Measurements from ENCODE around the gene NUBP2.
A peak's percentile ranks its signal among the peaks of the same experiment; 100 is the strongest.

NUBP2 gene

GRCh38 chr16:1812732-1813163, 30.0 kb downstream of the NUBP2 start:
- DNase-seq: peak; percentile 19

DNA sequence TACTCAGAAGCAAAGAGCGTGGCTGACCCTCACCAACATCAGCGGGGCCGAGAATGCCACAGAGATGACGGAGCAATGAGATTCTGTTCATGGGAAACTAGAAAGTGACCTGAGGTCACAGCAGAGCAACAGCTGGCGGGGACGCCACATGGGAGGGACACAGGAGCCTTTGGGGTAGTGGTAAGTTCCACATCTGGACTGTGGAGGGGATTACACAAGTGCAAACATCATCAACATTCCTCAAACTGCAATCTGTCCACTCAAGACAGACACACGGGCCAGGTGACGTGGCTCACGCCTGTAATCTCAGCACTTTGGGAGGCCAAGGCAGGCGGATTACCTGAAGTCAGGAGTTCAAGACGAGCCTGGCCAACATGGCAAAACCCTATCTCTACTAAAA, 32.7 kb downstream of the NUBP2 start:
- no peak for DNase-seq

GRCh38 chr16:1816396-1817275, 33.9 kb downstream of the NUBP2 start:
- DNase-seq: no peak

DNA sequence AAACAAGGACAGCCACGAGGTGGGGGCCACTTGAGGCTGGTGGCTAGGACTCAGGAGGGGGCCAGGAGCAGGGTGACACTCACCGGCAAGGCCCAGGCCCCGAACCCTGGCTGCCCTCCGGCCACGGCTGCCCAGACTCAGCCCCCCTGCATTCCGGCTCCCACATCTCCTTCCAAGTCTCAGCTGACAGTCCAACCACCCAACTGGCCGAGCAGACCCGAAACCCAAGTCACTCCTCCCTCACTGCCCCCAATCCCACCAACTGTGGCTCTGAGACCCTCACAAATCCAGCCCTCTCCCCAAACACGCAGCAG, 34.5 kb downstream of the NUBP2 start:
- no peak for DNase-seq

GRCh38 chr16:1817716-1818115, 35.0 kb downstream of the NUBP2 start:
- DNase-seq: no peak

GRCh38 chr16:1818204-1818872, 35.6 kb downstream of the NUBP2 start:
- DNase-seq: no peak

GRCh38 chr16:1818873-1819525, 36.2 kb downstream of the NUBP2 start:
- no peak for DNase-seq

- DNase-seq: no peak
Measured at GRCh38 chr16:1819611-1820010, 36.9 kb downstream of the NUBP2 start.

- DNase-seq: no peak
Measured at GRCh38 chr16:1820096-1820945, 37.6 kb downstream of the NUBP2 start.

DNA sequence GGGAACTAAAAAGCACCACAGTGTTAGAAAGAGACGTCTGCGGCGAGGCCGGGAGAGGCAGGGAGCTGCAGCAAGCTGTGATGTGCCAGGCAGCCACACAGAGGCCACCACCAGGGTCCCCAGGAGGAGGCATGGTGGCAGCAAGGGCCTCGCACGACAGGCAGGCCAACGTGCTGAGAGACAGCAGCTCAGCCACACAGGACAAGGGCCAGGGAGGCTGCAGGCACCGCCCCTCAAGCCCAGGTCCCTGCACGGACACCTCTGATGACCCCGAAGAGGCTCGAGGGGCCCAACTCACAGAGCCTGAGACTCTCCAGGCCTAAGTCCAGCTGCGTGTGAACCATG, 38.2 kb downstream of the NUBP2 start:
- no peak for DNase-seq

DNA sequence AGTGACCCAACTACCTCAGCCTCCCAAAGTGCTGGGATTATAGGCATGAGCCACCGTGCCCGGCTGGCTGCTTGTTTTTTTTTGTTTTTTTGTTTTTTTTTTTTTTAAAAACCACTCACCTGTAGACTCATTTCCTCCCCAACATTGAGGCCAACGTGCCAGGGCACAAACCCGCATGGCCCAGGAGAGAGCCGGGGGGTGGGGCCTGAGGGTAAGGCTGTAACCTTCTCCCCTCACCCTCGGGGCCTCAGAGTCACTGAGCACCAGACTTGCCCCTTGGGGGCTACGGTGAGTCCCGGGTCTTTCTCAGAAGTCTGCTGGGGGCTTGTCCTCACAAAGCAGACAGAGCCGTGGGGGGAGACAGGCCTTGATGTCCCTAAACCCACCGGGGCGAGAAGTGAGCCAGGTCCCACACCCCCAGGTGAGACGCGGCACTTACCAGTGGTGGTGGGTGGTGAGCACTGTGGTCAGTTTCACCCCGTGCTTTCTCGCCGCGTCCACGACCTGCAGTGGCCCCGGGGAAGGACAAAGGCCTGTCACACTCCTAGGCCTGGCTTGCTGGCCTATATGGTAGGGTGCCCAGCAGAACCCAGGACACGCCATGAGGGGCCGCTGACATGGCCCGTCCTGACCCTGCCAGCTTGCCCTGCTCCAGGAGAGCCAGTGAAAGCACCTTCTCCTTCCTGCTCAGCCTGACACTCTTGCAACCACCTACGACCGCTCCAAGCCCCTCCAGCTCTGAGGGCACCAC, 39.3 kb downstream of the NUBP2 start:
- DNase-seq: no peak

DNA sequence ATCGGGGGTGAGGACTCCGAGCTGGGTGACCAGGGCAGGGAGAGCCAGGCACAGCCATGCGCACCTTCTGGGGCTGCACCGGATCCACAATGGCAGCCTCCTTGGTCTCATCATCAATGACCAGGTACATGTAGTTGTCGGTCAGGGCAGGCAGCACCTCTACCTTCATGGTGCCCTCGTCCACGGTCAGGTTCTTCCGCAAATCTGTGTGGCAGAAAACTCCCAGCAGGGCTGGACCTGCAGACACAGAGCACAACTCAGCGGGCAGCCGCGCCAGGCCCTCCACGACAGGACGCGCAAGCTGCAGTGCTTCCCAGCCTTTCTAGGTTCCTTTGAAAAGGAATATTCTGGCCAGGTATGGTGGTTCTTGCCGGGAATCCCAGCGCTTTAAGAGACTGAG, 40.0 kb downstream of the NUBP2 start:
- no peak for DNase-seq

GRCh38 chr16:1823821-1824220, 41.1 kb downstream of the NUBP2 start:
- no peak for DNase-seq

DNA sequence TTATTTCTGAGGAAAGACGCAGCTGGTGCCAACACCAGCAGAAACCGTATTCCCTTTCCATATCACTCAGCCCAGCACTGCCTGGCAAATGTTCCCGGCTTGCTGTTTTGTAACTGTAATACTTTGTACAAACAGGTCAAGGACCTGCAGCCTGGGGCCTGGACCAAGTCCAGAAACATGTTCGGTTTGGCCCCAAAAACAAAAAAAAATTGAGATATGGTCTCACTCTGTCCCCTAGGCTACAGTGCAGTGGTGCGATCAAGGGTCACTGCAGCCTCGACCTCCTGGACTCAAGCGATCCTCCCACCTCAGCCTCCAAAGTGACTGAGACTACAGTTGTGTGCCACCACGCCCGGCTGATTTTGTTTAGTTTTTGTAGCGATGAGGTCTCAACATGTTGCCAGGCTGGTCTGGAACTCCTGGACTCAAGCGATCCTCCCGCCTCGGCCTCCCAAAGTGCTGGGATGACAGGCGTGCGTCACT, 42.7 kb downstream of the NUBP2 start:
- DNase-seq: no peak

DNA sequence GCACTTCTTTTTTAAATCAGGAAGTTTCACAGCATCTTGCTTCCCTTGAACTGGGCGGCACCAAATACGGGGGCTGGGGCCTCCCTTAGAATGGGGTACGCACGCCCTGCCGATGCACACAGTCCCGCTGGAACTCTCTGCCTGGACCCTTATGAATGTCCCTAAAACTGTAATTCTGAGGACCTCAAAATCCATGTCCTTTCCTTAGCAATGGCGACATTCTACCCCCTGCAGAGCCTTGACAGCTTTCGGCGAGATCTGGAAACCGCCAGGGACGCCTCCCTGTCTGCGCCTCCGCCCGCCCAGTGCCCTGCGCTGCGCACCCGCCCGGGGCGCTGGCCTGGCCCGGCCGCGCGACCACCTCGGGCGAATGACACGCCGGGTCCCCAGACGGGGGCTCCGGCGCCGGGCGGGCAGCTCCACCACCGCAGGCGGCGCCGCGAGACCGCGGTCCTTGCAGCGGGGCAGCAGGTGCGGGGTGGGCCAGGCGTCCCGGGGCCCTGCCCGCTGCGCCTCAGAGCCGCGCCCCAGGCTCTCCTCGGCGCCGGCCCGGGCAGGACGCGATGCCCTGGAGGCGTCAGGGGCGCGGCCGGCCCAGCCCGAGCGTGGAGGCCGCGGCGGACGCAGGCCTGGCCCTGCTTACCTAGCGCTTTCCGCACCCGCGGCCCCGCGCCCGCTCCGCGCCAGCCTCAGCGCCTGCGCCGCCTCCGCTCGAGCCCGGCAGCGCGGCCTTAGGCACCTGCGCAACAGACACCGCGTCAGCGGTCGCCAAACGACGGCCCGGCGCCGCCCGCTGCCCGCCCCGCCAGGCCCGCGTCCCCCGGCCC, 43.3 kb downstream of the NUBP2 start:
- peak; percentile 57 for DNase-seq

GRCh38 chr16:1826691-1827573, 44.2 kb downstream of the NUBP2 start, which contains the start of the genes FAHD1 and HAGH:
FAHD1 (plus strand) TSS chr16:1827206; CDS start chr16:1827239, 33 bp downstream.
HAGH (minus strand) TSS chr16:1826825; CDS start chr16:1826787, 38 bp downstream.
- DNase-seq: peak; percentile 83

DNA sequence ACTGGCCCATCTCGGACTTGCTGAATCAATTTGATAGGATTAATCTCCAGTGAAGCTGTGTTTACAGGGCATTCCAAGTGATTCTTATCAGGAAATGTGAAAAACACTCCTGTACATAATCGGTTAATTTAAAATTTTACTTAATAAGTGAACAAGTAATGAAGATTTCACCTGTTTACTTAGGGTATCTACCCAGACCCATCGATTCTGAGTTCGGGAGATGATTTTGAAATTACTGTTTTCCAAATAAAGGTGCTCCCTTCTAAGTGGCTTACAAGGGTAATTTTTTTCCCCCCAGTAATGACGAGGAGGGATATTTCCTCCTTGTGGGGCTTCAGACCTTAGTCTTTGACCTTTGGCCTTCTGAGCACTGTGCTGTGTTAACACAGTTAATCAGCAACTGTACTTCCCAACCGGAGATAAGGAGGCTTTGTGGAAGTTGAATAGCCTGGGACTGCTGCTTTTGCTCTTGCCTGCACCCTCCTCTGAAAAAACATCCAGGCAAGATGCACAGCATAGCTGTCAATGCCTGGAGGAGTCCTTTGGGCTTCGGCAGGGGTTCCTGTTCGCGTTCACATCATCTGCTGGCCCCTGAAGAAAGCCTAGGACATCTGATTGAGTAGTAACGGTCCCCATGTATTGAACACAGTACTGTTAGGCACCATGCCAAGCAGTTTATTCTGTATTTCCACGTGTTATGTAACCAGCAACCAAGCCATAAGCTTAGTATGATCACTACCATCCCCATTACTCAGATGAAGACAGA, 46.1 kb downstream of the NUBP2 start:
- DNase-seq: no peak

DNA sequence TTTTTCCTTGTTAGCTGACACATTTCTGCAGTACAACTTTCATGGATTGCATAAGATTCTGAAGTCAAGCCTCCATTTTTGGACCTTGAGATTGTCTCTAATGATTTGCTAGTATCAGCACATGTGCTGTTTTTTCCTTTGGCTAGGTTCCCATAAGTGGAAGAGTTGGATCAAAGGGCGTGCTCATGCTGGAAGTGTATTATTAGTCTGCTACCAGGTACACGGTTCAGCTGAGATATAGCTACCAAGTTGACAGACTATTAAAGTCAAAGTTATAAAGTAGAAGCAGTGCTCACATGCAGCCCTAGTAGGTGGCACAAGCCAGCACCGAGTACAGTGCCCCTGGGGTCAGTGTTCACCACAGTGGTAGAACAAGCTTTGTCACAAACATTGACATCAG, 47.5 kb downstream of the NUBP2 start:
- no peak for DNase-seq

Data from T-helper 9 cell (primary cell).